ENCODE data around the gene DCUN1D3. TPM values are rescaled to one million over a fixed set of nuclear protein-coding genes. Genes with fewer than 3 reads are reported as not detected.

Gene DCUN1D3
- total and polyA plus RNA-seq, 2 donors (not counting 3 experiments of a cell fraction or from before 2014, with no cell fraction given), result 10.4 to 35.0 TPM

DNA sequence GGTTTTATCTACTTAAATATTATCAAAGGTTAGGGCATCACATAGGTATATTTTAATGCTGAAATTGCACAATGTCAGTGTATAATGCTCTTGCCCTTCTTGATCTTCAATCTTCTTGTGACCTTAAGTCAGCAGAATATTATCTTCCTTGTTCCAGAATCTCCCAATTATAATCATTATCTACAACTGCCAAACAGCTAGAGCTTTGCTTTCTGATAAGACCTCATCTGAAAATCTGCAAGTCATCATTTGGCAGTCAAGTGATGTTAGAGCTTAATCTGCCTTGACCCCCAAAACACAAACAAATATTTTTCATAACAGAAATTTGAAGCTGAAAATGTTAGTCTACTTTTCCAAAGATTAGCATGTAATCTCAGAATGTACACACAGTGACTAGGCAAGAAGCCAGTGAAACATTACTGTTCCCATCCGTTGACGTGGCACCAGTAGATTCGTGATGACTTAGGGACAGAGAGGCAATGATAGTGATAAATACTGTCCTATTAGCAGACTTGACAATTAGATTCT lies 74.1 kb downstream of the DCUN1D3 start:
- no peak for TF ChIP-seq MYC (IDR thresholded peaks at IDR 0.05; ENCODE audit: low read depth, low read length)
- TF ChIP-seq GATA2 (IDR thresholded peaks at IDR 0.05; ENCODE audit: insufficient read depth, insufficient read length, low read depth, low read length), result no peak
- no peak for TF ChIP-seq POLR2AphosphoS5 (IDR thresholded peaks at IDR 0.05; ENCODE audit: insufficient read depth, low read depth, low read length)
- TF ChIP-seq FOS (IDR thresholded peaks at IDR 0.05; ENCODE audit: borderline replicate concordance, insufficient read depth, low read length), result no peak
- no peak for TF ChIP-seq POLR2A (IDR thresholded peaks at IDR 0.05; ENCODE audit: low read depth, low read length)
- TF ChIP-seq, protein P1, sequence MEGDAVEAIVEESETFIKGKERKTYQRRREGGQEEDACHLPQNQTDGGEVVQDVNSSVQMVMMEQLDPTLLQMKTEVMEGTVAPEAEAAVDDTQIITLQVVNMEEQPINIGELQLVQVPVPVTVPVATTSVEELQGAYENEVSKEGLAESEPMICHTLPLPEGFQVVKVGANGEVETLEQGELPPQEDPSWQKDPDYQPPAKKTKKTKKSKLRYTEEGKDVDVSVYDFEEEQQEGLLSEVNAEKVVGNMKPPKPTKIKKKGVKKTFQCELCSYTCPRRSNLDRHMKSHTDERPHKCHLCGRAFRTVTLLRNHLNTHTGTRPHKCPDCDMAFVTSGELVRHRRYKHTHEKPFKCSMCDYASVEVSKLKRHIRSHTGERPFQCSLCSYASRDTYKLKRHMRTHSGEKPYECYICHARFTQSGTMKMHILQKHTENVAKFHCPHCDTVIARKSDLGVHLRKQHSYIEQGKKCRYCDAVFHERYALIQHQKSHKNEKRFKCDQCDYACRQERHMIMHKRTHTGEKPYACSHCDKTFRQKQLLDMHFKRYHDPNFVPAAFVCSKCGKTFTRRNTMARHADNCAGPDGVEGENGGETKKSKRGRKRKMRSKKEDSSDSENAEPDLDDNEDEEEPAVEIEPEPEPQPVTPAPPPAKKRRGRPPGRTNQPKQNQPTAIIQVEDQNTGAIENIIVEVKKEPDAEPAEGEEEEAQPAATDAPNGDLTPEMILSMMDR (IDR thresholded peaks at IDR 0.05; ENCODE audit: extremely low read depth in 1 of 2, insufficient read depth in 1 of 2, low read depth in 1 of 2, low read length in 2 of 2), result no peak
- no peak for TF ChIP-seq EZH2 (IDR thresholded peaks at IDR 0.05; ENCODE audit: borderline replicate concordance, low read depth, low read length, severe bottlenecking)
- TF ChIP-seq JUN (IDR thresholded peaks at IDR 0.05; ENCODE audit: borderline replicate concordance, insufficient read depth, insufficient read length, low read depth), result no peak
- TF ChIP-seq, protein P2, sequence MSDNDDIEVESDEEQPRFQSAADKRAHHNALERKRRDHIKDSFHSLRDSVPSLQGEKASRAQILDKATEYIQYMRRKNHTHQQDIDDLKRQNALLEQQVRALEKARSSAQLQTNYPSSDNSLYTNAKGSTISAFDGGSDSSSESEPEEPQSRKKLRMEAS (IDR thresholded peaks at IDR 0.05; ENCODE audit: insufficient read depth, insufficient read length), result no peak
- Histone ChIP-seq H3K79me2 (ENCODE audit: control insufficient read depth, insufficient read depth, low read length) (no peaks in the 10 kb centered on the region), H3K36me3 (ENCODE audit: control insufficient read depth in 2 of 2, extremely low read depth in 1 of 2, insufficient read depth in 2 of 2, low read length in 2 of 2) (peaks cover 4 to 7% of the 10 kb centered on the region in 2 experiments), H3K27ac (ENCODE audit: insufficient read depth, low read depth, low read length) (no peak overlapping the region), H3K9me1 (replicated peaks; ENCODE audit: control insufficient read depth, extremely low read depth, insufficient read depth, low read length) (no peaks in the 10 kb centered on the region), H3K27me3 (ENCODE audit: control insufficient read depth in 2 of 2, insufficient read depth in 2 of 2, low read length in 2 of 2) (no peaks in the 10 kb centered on the region), H3K4me1 (ENCODE audit: control insufficient read depth, extremely low read depth, insufficient read depth, low read length) (no peaks in the 10 kb centered on the region), H2AFZ (ENCODE audit: low read depth, low read length) (no peak overlapping the region), H3K4me2 (ENCODE audit: insufficient read depth, low read length) (no peak overlapping the region), H4K20me1 (replicated peaks; ENCODE audit: control insufficient read depth, extremely low read depth, insufficient read depth, low read length) (no peaks in the 10 kb centered on the region), H3K4me3 (replicated peaks in 1 of 3; ENCODE audit: insufficient read depth in 1 of 3, low read depth in 1 of 3, low read length in 3 of 3) (no peak overlapping the region), H3K9me3 (replicated peaks; ENCODE audit: control insufficient read depth, insufficient read depth, low read length) (no peaks in the 10 kb centered on the region), H3K9ac (replicated peaks; ENCODE audit: extremely low read depth, insufficient read depth, low read length) (no peak overlapping the region)
- intact Hi-C loops (cut with micrococcal nuclease), result no loop called here
- BruUV-seq (replicated peaks), result no TSS peak
- ChIA-PET POLR2A (no interaction called here), CTCF (interaction anchor here (1.0 to 2.9 kb wide), 4 partner anchors 10 to 24 kb away, joined by 3 to 10 read pairs (median 4); no protein-coding TSS in a partner anchor)
- no peak for DNase-seq (ENCODE audit: low read depth, low spot score)
- dilution Hi-C loops (cut with MboI; ENCODE audit: extremely low pct_ligation_motif_present, low sequenced_read_pairs), result no loop called here
- no peak for FAIRE-seq

Measured in endothelial cell of umbilical vein (primary cell).